HepG2 (cell line): ENCODE measurements around the gene ALDH1A1. TPM values are rescaled to one million over a fixed set of nuclear protein-coding genes. Genes with fewer than 3 reads are reported as not detected.

Experiments used
- ATAC-seq: fragments of 200-7000 bp; cut with Tn5 transposase; 3 replicates; pipeline ENCODE4 v1.9.1; 2020; ENCODE audit warnings: mild to moderate bottlenecking, moderate library complexity
- BruUV-seq: library from RNA; stranded (reverse); fragments of 400-500 nt; replicated peaks from 2 replicates; lab custom pipeline; 2021; lab: Mats Ljungman, UMichigan
- CTCF ChIA-PET: fragments of 300-600 bp; formaldehyde crosslinking; extraction: SDS; loops from one replicate; lab custom pipeline; 2021; ENCODE audit warnings: low total read pairs, inconsistent platforms, low intra/inter-chr PET ratio; lab: Yijun Ruan, JAX
- POLR2A ChIA-PET: fragments of 350-600 bp; sonication (Branson Sonifier 250); formaldehyde crosslinking; loops from one replicate; lab custom pipeline; 2020; ENCODE audit warnings: antibody characterized with exemption, inconsistent platforms; lab: Yijun Ruan, JAX
- DNase-seq: peaks from one replicate; pipeline ENCODE4 v3.0.0-alpha.2; 2015; ENCODE audit warnings: low spot score
- FAIRE-seq: peaks from 3 replicates; lab custom pipeline; 2011; peaks lifted over from hg19 to GRCh38; lab: Jason Lieb, UNC
- H2AFZ ChIP-seq: one replicate; pipeline ENCODE4 v1.6.1; 2011; ENCODE audit warnings: low read length, inconsistent platforms
- H3K27ac ChIP-seq: fragments of 300-600 bp; 3 replicates; pipeline ENCODE4 v1.8.0; 2011; ENCODE audit warnings: mixed run types, mild to moderate bottlenecking, mixed read lengths, low read length, inconsistent platforms; ENCODE audit not compliant: insufficient read depth; ENCODE audit errors: extremely low read length
- H3K27me3 ChIP-seq, 2 experiments: fragments of 200-600 bp in 1 of 2; 2 replicates in 1 of 2; 3 replicates in 1 of 2; pipeline versions ENCODE4 v1.6.0 to v1.8.0; 2011; ENCODE audit warnings: low read length in 2 of 2, mild to moderate bottlenecking in 2 of 2, moderate library complexity in 2 of 2, inconsistent platforms in 1 of 2; ENCODE audit not compliant: insufficient read depth in 2 of 2, control insufficient read depth in 1 of 2
- H3K36me3 ChIP-seq, 2 experiments: fragments of 200-600 bp in 1 of 2; replicated peaks in 1 of 2; 2 replicates in 1 of 2; 3 replicates in 1 of 2; pipeline versions ENCODE4 v1.5.1 to v1.8.0; 2011; ENCODE audit warnings: low read length in 2 of 2, inconsistent platforms in 1 of 2; ENCODE audit not compliant: insufficient read depth in 2 of 2, control insufficient read depth in 1 of 2
- H3K4me1 ChIP-seq: 2 replicates; pipeline ENCODE4 v1.5.1; 2012; ENCODE audit warnings: low read length, inconsistent platforms; ENCODE audit not compliant: insufficient read depth
- H3K4me2 ChIP-seq: 2 replicates; pipeline ENCODE4 v1.6.0; 2011; ENCODE audit warnings: low read depth, low read length, inconsistent platforms
- H3K4me3 ChIP-seq, 3 experiments: fragments of 200-600 bp in 1 of 3; sonication (generic), shearing (Covaris generic) in 1 of 3; replicated peaks in 1 of 3; 2 replicates each; pipeline ENCODE4 v1.5.1; 2011 to 2016; ENCODE audit warnings: low read length in 3 of 3, inconsistent platforms in 2 of 3, low read depth in 2 of 3, mild to moderate bottlenecking in 2 of 3, control low read depth in 1 of 3, mixed read lengths in 1 of 3; ENCODE audit not compliant: insufficient read depth in 1 of 3
- H3K79me2 ChIP-seq: one replicate; pipeline ENCODE4 v1.6.1; 2011; ENCODE audit warnings: low read length, inconsistent platforms; ENCODE audit not compliant: insufficient read depth
- H3K9ac ChIP-seq: 2 replicates; pipeline ENCODE4 v1.6.0; 2011; ENCODE audit warnings: mild to moderate bottlenecking, low read depth, low read length, inconsistent platforms; ENCODE audit not compliant: insufficient read depth
- H3K9me3 ChIP-seq: 2 replicates; pipeline ENCODE4 v1.5.1; 2012; ENCODE audit warnings: mild to moderate bottlenecking, low read length
- H4K20me1 ChIP-seq: 2 replicates; pipeline ENCODE4 v1.6.0; 2011; ENCODE audit warnings: inconsistent platforms, mild to moderate bottlenecking, low read length, moderate library complexity; ENCODE audit not compliant: insufficient read depth
- CAMTA2 ChIP-seq: sonication (generic); formaldehyde crosslinking; IDR thresholded peaks from 2 replicates; pipeline ENCODE4 v1.4.0; 2020; ENCODE audit warnings: mild to moderate bottlenecking, missing genetic modification reagents, borderline replicate concordance
- FOSL2 ChIP-seq: sonication (generic); formaldehyde crosslinking; IDR thresholded peaks from 2 replicates; pipeline ENCODE4 v1.4.0; 2020; ENCODE audit warnings: missing genetic modification reagents
- GPBP1L1 ChIP-seq: sonication (generic); formaldehyde crosslinking; IDR thresholded peaks from 2 replicates; pipeline ENCODE4 v1.5.0; 2020; ENCODE audit warnings: mild to moderate bottlenecking, missing genetic modification reagents
- MTERF4 ChIP-seq: sonication (generic); formaldehyde crosslinking; IDR thresholded peaks from 2 replicates; pipeline ENCODE4 v1.8.0; 2023; ENCODE audit warnings: mild to moderate bottlenecking, missing genetic modification reagents
- NR3C1 ChIP-seq: sonication (generic); formaldehyde crosslinking; IDR thresholded peaks from 2 replicates; pipeline ENCODE4 v1.4.0; 2020; ENCODE audit warnings: missing genetic modification reagents
- PHB2 ChIP-seq: fragments of 450-650 bp; IDR thresholded peaks from 2 replicates; pipeline ENCODE4 v1.6.1; 2018; ENCODE audit not compliant: partially characterized antibody
- PHF21A ChIP-seq: sonication (generic); formaldehyde crosslinking; IDR thresholded peaks from 2 replicates; pipeline ENCODE4 v1.5.0; 2020; ENCODE audit warnings: mild to moderate bottlenecking, missing genetic modification reagents
- RFXAP ChIP-seq: sonication (generic); formaldehyde crosslinking; IDR thresholded peaks from 2 replicates; pipeline ENCODE4 v1.4.0; 2020; ENCODE audit warnings: missing genetic modification reagents, borderline replicate concordance
- SAFB2 ChIP-seq: sonication (generic); formaldehyde crosslinking; IDR thresholded peaks from 2 replicates; pipeline ENCODE4 v1.5.1; 2020; ENCODE audit warnings: missing genetic modification reagents, low read depth, mild to moderate bottlenecking, borderline replicate concordance
- SNAPC2 ChIP-seq: sonication (generic); formaldehyde crosslinking; IDR thresholded peaks from 2 replicates; pipeline ENCODE4 v1.8.1; 2022; ENCODE audit warnings: mild to moderate bottlenecking, missing genetic modification reagents
- ZNF124 ChIP-seq: sonication (generic); formaldehyde crosslinking; IDR thresholded peaks from 2 replicates; pipeline ENCODE4 v1.4.0; 2020; ENCODE audit warnings: missing genetic modification reagents
- ZNF660 ChIP-seq: sonication (generic); formaldehyde crosslinking; IDR thresholded peaks from 2 replicates; pipeline ENCODE4 v1.5.1; 2020; ENCODE audit warnings: mild to moderate bottlenecking, low read depth, missing genetic modification reagents, borderline replicate concordance
- ZNF703 ChIP-seq: sonication (generic); formaldehyde crosslinking; IDR thresholded peaks from 2 replicates; pipeline ENCODE4 v1.5.1; 2020; ENCODE audit warnings: missing genetic modification reagents, mild to moderate bottlenecking, moderate library complexity, borderline replicate concordance
- WGBS: methylation state at CpG from one replicate; pipeline ENCODE4 v1.1.6; 2017; ENCODE audit warnings: low lambda C conversion rate; 5-methylcytosine and 5-hydroxymethylcytosine counted together
- in situ Hi-C: cut with HindIII; loops from 2 replicates; pipeline ENCODE4 v1.10.0; 2017; ENCODE audit warnings: low pct_unique_long_range_greater_than_20kb; ENCODE audit not compliant: extremely low pct_ligation_motif_present
- intact Hi-C: fragments of 100-400 bp; cut with micrococcal nuclease; formaldehyde crosslinking; loops from one replicate; pipeline ENCODE4 v1.10.0; 2022; ENCODE audit not compliant: unreplicated experiment
- polyA plus RNA-seq, 8 experiments: library from polyadenylated mRNA; depleted of rRNA in 3 of 8; stranded (reverse) in 7 of 8; unstranded in 1 of 8; fragments of >200 nt; fragmentation: Illumina TruSeq in 4 of 8; extraction: Trizol in 4 of 8; gene quantifications; 2 replicates each; pipeline versions ENCODE4 v1.2.1 to v1.2.3, GENCODE V29; 2011 to 2016; ENCODE audit warnings: low read depth in 4 of 8, missing spikeins in 1 of 8, mixed read lengths in 1 of 8; ENCODE audit not compliant: insufficient read depth in 1 of 8
- total RNA-seq, 5 experiments: library from RNA; depleted of rRNA; stranded (reverse); fragments of >200 nt; fragmentation: Illumina TruSeq; extraction: Trizol; gene quantifications; 2 replicates each; pipeline ENCODE4 v1.2.3, GENCODE V29; 2016; ENCODE audit warnings: low read depth in 1 of 5
- TF ChIP-seq, protein P1 (sequence below): sonication (generic); formaldehyde crosslinking; IDR thresholded peaks from 2 replicates; pipeline ENCODE4 v1.5.0; 2020; ENCODE audit warnings: missing genetic modification reagents

Gene ALDH1A1
- total and polyA plus RNA-seq, 2 of the 13 experiments (the other 11 are each of a cell fraction or from before 2014, with no cell fraction given): 88.2 to 439 TPM

DNA sequence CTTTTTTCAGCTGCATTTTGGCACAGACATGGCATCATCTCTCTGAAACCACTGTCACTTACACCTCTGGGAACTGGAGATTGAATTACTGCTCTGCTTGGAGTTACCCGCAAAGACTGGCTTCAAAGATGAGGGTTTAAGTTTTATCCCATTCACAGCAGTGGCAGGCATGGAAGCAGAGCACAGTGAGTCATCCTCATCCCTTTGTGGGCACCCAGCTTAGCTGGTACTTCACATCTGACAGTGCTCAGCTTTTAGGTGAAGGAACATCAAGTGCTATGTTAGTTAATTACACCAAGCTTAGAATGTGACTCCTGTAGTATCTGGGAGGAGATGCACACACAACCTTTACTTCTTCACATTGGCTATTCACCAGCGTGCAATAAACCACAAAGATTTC is 24.8 kb upstream of the ALDH1A1 start:
- POLR2A ChIA-PET: interaction anchor here (1.4 kb wide), 1 partner anchor 26 kb away, joined by 4 read pairs; no protein-coding TSS in a partner anchor
- Histone ChIP-seq H3K9ac (no peak overlapping the region), H4K20me1 (no peaks in the 10 kb centered on the region), H3K27me3 (no peaks in the 10 kb centered on the region), H3K9me3 (no peaks in the 10 kb centered on the region), H3K4me2 (no peak overlapping the region), H3K79me2 (no peaks in the 10 kb centered on the region), H3K27ac (no peak overlapping the region), H3K4me1 (peaks cover 50% of the 10 kb centered on the region), H2AFZ (no peak overlapping the region), H3K4me3 (no peak overlapping the region), H3K36me3 (no peaks in the 10 kb centered on the region)
- TF ChIP-seq FOSL2 (CRISPR knock-in tag) (peak; percentile 58), SNAPC2 (CRISPR knock-in tag) (no peak)
- intact Hi-C loops (no loop called here), in situ Hi-C loops (no loop called here)
- DNase-seq: no peak
- BruUV-seq: no TSS peak
- ATAC-seq: no peak
- WGBS: 100% methylated on average over 2 of the region's 2 CpGs
- CTCF ChIA-PET: no interaction called here
- FAIRE-seq: no peak

DNA sequence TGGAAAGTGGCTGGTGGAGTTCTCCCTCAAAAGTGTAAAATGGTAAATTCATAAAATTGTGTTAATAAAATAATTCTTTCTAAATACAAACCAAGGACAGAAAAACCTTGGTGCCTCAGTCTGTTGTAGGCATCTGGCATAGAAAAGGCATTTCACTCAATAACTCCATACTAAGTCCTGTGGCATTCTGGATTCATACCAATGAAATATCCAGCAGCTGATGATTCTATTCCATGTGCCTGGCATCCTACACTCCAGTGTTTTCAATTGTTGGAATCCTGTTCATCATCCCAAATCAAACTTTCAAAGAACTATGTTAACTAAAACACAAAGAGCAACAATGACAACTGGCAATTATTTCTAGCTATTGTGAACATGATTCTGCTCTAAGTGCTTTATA is 21.6 kb upstream of the ALDH1A1 start:
- Histone ChIP-seq H3K9ac (no peak overlapping the region), H3K27ac (no peak overlapping the region), H3K9me3 (no peaks in the 10 kb centered on the region), H2AFZ (no peak overlapping the region), H3K4me2 (no peak overlapping the region), H3K27me3 (no peaks in the 10 kb centered on the region), H3K79me2 (no peaks in the 10 kb centered on the region), H3K4me3 (no peak overlapping the region), H3K4me1 (peaks cover 19% of the 10 kb centered on the region), H4K20me1 (no peaks in the 10 kb centered on the region), H3K36me3 (no peaks in the 10 kb centered on the region)
- intact Hi-C loops (no loop called here), in situ Hi-C loops (no loop called here)
- DNase-seq (no peak), FAIRE-seq (no peak), ATAC-seq (no peak)
- no peak for TF ChIP-seq RFXAP (CRISPR knock-in tag)
- TF ChIP-seq SNAPC2 (CRISPR knock-in tag): no peak
- no peak for TF ChIP-seq PHB2
- TF ChIP-seq ZNF660 (CRISPR knock-in tag): no peak
- no peak for TF ChIP-seq ZNF703
- no peak for TF ChIP-seq GPBP1L1 (CRISPR knock-in tag)
- no peak for TF ChIP-seq CAMTA2 (CRISPR knock-in tag)
- TF ChIP-seq, protein P1, sequence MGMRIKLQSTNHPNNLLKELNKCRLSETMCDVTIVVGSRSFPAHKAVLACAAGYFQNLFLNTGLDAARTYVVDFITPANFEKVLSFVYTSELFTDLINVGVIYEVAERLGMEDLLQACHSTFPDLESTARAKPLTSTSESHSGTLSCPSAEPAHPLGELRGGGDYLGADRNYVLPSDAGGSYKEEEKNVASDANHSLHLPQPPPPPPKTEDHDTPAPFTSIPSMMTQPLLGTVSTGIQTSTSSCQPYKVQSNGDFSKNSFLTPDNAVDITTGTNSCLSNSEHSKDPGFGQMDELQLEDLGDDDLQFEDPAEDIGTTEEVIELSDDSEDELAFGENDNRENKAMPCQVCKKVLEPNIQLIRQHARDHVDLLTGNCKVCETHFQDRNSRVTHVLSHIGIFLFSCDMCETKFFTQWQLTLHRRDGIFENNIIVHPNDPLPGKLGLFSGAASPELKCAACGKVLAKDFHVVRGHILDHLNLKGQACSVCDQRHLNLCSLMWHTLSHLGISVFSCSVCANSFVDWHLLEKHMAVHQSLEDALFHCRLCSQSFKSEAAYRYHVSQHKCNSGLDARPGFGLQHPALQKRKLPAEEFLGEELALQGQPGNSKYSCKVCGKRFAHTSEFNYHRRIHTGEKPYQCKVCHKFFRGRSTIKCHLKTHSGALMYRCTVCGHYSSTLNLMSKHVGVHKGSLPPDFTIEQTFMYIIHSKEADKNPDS (CRISPR knock-in tag): no peak
- TF ChIP-seq SAFB2 (CRISPR knock-in tag): no peak
- no peak for TF ChIP-seq MTERF4 (CRISPR knock-in tag)
- no peak for TF ChIP-seq NR3C1 (CRISPR knock-in tag)
- TF ChIP-seq ZNF124 (CRISPR knock-in tag): no peak
- no peak for TF ChIP-seq PHF21A (CRISPR knock-in tag)
- BruUV-seq: no TSS peak
- ChIA-PET POLR2A (no interaction called here), CTCF (no interaction called here)
